Hematopoietic multipotent progenitor cell treated with erythropoietin and hydrocortisone succinate and interleukin-3 and kit ligand, for 6 days (in vitro differentiated cells): ENCODE results near the gene ETDC.

ENCODE experiments used
- DNase-seq: peaks from one replicate; pipeline ENCODE4 v3.0.0-alpha.2; 2015

Gene ETDC

DNA sequence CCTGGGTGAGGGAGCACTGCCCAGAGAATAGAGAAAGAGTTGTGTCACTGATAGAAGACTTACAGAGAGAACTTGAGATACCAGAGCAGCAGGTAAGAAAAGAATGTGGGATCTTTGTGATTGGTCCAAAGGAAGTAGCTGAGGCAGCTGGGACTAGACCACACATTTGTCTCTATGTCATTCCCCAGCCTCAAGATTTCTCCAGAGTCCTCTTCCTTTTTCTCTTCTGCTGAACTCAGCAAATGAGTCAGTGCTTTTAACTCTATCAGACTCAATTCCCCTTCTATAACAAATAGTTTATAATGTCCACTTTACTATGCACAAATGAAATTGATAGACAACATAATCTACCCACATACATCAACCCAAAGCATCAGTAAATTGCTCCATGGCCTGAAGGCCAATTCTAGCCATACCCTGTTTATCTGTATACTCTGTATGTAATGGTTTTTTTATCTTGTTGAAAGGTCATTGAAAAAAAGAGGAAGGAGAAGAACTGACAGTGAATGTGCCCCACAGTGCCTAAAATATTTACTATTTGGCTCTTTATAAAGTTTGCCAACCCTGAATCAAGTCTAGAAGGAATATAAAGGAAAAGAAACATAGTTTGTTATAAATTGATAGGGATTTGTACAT lies 38.2 kb downstream of the ETDC start:
- peak; percentile 16 for DNase-seq

- DNase-seq: no peak
Observed at GRCh38 chrX:135354288-135354687, 45.0 kb downstream of the ETDC start.
